HG03139 (cell line): ENCODE results near the gene TMEM201.

ENCODE experiments used
- ATAC-seq: cut with Tn5 transposase; IDR thresholded peaks from one replicate; pipeline ENCODE4 v1.9.1; 2021; ENCODE audit not compliant: unreplicated experiment

The TMEM201 gene

GRCh38 chr1:9598316-9598700 is 9.6 kb downstream of the TMEM201 start:
- no peak for ATAC-seq

- ATAC-seq, result no peak
These were observed 11.0 kb downstream of the TMEM201 start for GRCh38 chr1:9599741-9600140.

GRCh38 chr1:9600861-9601834 is 12.4 kb downstream of the TMEM201 start:
- ATAC-seq, result no peak

GRCh38 chr1:9601942-9602793 is 13.5 kb downstream of the TMEM201 start:
- no peak for ATAC-seq

GRCh38 chr1:9602794-9603167 is 14.1 kb downstream of the TMEM201 start:
- no peak for ATAC-seq

- ATAC-seq, result no peak
These were observed 14.6 kb downstream of the TMEM201 start for GRCh38 chr1:9603307-9603706.

- ATAC-seq, result no peak
These were observed 15.3 kb downstream of the TMEM201 start for GRCh38 chr1:9603766-9604753.

GRCh38 chr1:9604836-9605235 is 16.1 kb downstream of the TMEM201 start:
- ATAC-seq, result no peak

GRCh38 chr1:9605946-9606455 is 17.3 kb downstream of the TMEM201 start:
- no peak for ATAC-seq

- no peak for ATAC-seq
These were observed 17.7 kb downstream of the TMEM201 start for GRCh38 chr1:9606458-9606857.

- no peak for ATAC-seq
These were observed 18.2 kb downstream of the TMEM201 start for GRCh38 chr1:9606948-9607347.

- ATAC-seq, result no peak
These were observed 18.6 kb downstream of the TMEM201 start for GRCh38 chr1:9607352-9607751.

- no peak for ATAC-seq
These were observed 21.3 kb downstream of the TMEM201 start for GRCh38 chr1:9609998-9610397.

- no peak for ATAC-seq
These were observed 21.8 kb downstream of the TMEM201 start for GRCh38 chr1:9610548-9610947.

GRCh38 chr1:9611716-9612115 is 23.0 kb downstream of the TMEM201 start:
- ATAC-seq, result no peak

- no peak for ATAC-seq
These were observed 23.6 kb downstream of the TMEM201 start for GRCh38 chr1:9612162-9612845.

- ATAC-seq, result no peak
These were observed 24.3 kb downstream of the TMEM201 start for GRCh38 chr1:9612871-9613624.

GRCh38 chr1:9613625-9614299 is 25.1 kb downstream of the TMEM201 start:
- no peak for ATAC-seq
